SK-N-MC (cell line): ENCODE results near the gene ST6GALNAC2.

Experiments
- EZH2 ChIP-seq: fragments of 200-600 bp; sonication (generic); IDR thresholded peaks from one replicate; pipeline ENCODE4 v1.6.1; 2017; ENCODE audit warnings: antibody characterized with exemption
- FOXP2 ChIP-seq: optimal IDR thresholded peaks from 2 replicates; pipeline ENCODE3; 2011; ENCODE audit warnings: mild to moderate bottlenecking, moderate library complexity; ENCODE audit not compliant: insufficient read depth; ENCODE audit errors: extremely low read length, control extremely low read depth
- POLR2AphosphoS5 ChIP-seq: IDR thresholded peaks from 2 replicates; pipeline ENCODE4 v1.6.1; 2012; ENCODE audit warnings: mild to moderate bottlenecking, low read depth, low read length, borderline replicate concordance

GRCh38 chr17:76542984-76543383 is 42.7 kb downstream of the ST6GALNAC2 start:
- TF ChIP-seq POLR2AphosphoS5 (no peak), EZH2 (no peak), FOXP2 (no peak)
